Transverse colon (tissue), 4 donors: Measurements from ENCODE around the gene AEBP2. TPM values are rescaled to one million over a fixed set of nuclear protein-coding genes. Genes with fewer than 3 reads are reported as not detected.
"Not testable (repeated sequence)": the region's sequence is repeated elsewhere in the genome, so short reads cannot be mapped to it uniquely, and the experiment has no call there.

Source experiments
- DNase-seq: peaks from one replicate; pipeline ENCODE4 v3.0.0-alpha.2; 2019
- H3K27ac ChIP-seq, 4 donors: fragments of 200-600 bp; sonication (generic); 2 replicates each; pipeline ENCODE4 v1.5.1; 2016 to 2018; ENCODE audit warnings: inconsistent platforms in 4 of 4
- H3K27me3 ChIP-seq: fragments of 200-600 bp; sonication (generic); 2 replicates; pipeline ENCODE4 v1.5.1; 2017; ENCODE audit warnings: inconsistent platforms
- H3K36me3 ChIP-seq, 4 donors: fragments of 200-600 bp; sonication (generic); 2 replicates each; pipeline ENCODE4 v1.5.1; 2017 to 2019; ENCODE audit warnings: inconsistent platforms in 4 of 4
- H3K4me1 ChIP-seq, 4 donors: fragments of 200-600 bp; sonication (generic); 2 replicates each; pipeline ENCODE4 v1.5.1; 2017 to 2020; ENCODE audit warnings: inconsistent platforms in 4 of 4
- H3K4me3 ChIP-seq, 4 donors: fragments of 200-600 bp; sonication (generic); 1 replicate in 1 of 4; 2 replicates in 3 of 4; pipeline versions ENCODE4 v1.5.1 to v1.6.1; 2017 to 2019; ENCODE audit warnings: inconsistent platforms in 4 of 4
- H3K9me3 ChIP-seq, 2 donors: fragments of 200-600 bp; sonication (generic); 2 replicates each; pipeline ENCODE4 v1.5.1; 2017 to 2019; ENCODE audit warnings: inconsistent platforms in 2 of 2
- CTCF ChIP-seq, 5 experiments: fragments of 200-600 bp in 3 of 5; fragments of 450-650 bp in 2 of 5; sonication (generic) in 3 of 5; IDR thresholded peaks; 1 replicate in 2 of 5; 2 replicates in 3 of 5; pipeline ENCODE4 v1.5.1; 2016 to 2017; ENCODE audit warnings: antibody characterized with exemption in 5 of 5, inconsistent platforms in 3 of 5, mild to moderate bottlenecking in 2 of 5, moderate library complexity in 1 of 5
- EP300 ChIP-seq: sonication (generic); formaldehyde crosslinking; IDR thresholded peaks from one replicate; pipeline ENCODE4 v1.6.1; 2017; ENCODE audit warnings: antibody characterized with exemption, low read depth
- POLR2A ChIP-seq: fragments of 450-650 bp; IDR thresholded peaks from one replicate; pipeline ENCODE4 v1.6.1; 2016; ENCODE audit warnings: antibody characterized with exemption, mild to moderate bottlenecking, moderate library complexity
- POLR2AphosphoS5 ChIP-seq, 3 donors: sonication (generic); formaldehyde crosslinking; IDR thresholded peaks; one replicate each; pipeline ENCODE4 v1.6.1; 2016; ENCODE audit warnings: antibody characterized with exemption in 3 of 3
- WGBS, 2 donors: methylation state at CpG; one replicate each; pipeline ENCODE4 v1.1.5; 2018; ENCODE audit warnings: low coverage in 1 of 2; 5-methylcytosine and 5-hydroxymethylcytosine counted together
- in situ Hi-C, 4 donors: fragments of 200-750 bp; cut with MboI; loops; one replicate each; pipeline versions ENCODE4 v1.15.0 to v1.15.1; 2017; ENCODE audit warnings: low sequenced_read_pairs in 3 of 4, low pct_ligation_motif_present in 1 of 4, low pct_unique_long_range_greater_than_20kb in 1 of 4
- intact Hi-C: fragments of 100-400 bp; cut with DNase I; formaldehyde crosslinking; loops from one replicate; pipeline ENCODE4 v1.15.1; 2023; ENCODE audit warnings: low total_unique reads
- total RNA-seq, 4 donors: library from RNA; depleted of rRNA; stranded (reverse); fragments of >200 nt; gene quantifications; one replicate each; pipeline ENCODE4 v1.1.0, GENCODE V29; 2016

The AEBP2 gene
- total RNA-seq, 4 donors from 2014 or later: 12.5 to 37.3 (median 32.2) TPM

GRCh38 chr12:19461999-19462398 is 22.7 kb downstream of the AEBP2 start:
- intact Hi-C loops (no loop called here), in situ Hi-C loops (no loop called here)
- Histone ChIP-seq H3K36me3 (peaks cover 0 to 4% (median 0%) of the 10 kb centered on the region in 4 donors), H3K27ac (no peak overlapping the region), H3K4me3 (no peak overlapping the region), H3K27me3 (no peaks in the 10 kb centered on the region), H3K9me3 (no peaks in the 10 kb centered on the region), H3K4me1 (peaks cover 0 to 13% (median 4%) of the 10 kb centered on the region in 4 donors)
- DNase-seq: no peak
- TF ChIP-seq EP300: no peak
- no peak for TF ChIP-seq POLR2AphosphoS5 (IDR thresholded peaks at IDR 0.05)
- no peak for TF ChIP-seq POLR2A
- no peak for TF ChIP-seq CTCF (IDR thresholded peaks at IDR 0.05)
- WGBS, 2 donors: 18 to 31% methylated on average over 1 of the region's 1 CpG

GRCh38 chr12:19462406-19462805 is 23.1 kb downstream of the AEBP2 start:
- Histone ChIP-seq H3K4me1 (peaks cover 0 to 13% (median 4%) of the 10 kb centered on the region in 4 donors), H3K27me3 (no peaks in the 10 kb centered on the region), H3K27ac (no peak overlapping the region), H3K9me3 (no peaks in the 10 kb centered on the region), H3K4me3 (no peak overlapping the region), H3K36me3 (peaks cover 0 to 4% (median 0%) of the 10 kb centered on the region in 4 donors)
- TF ChIP-seq POLR2A: no peak
- TF ChIP-seq POLR2AphosphoS5 (IDR thresholded peaks at IDR 0.05): no peak
- TF ChIP-seq CTCF (IDR thresholded peaks at IDR 0.05): no peak
- TF ChIP-seq EP300: no peak
- DNase-seq: no peak
- WGBS, 2 donors: 65 to 74% methylated on average over 5 of the region's 5 CpGs
- intact Hi-C loops: no loop called here
- in situ Hi-C loops: no loop called here

GRCh38 chr12:19464192-19464580 is 24.9 kb downstream of the AEBP2 start:
- Histone ChIP-seq H3K9me3 (no peaks in the 10 kb centered on the region), H3K4me3 (no peak overlapping the region), H3K27ac (no peak overlapping the region), H3K36me3 (peaks cover 0 to 4% (median 0%) of the 10 kb centered on the region in 4 donors), H3K4me1 (peaks cover 0 to 13% (median 4%) of the 10 kb centered on the region in 4 donors), H3K27me3 (no peaks in the 10 kb centered on the region)
- no peak for TF ChIP-seq CTCF (IDR thresholded peaks at IDR 0.05)
- TF ChIP-seq POLR2AphosphoS5 (IDR thresholded peaks at IDR 0.05): no peak
- TF ChIP-seq EP300: no peak
- TF ChIP-seq POLR2A: no peak
- intact Hi-C loops (no loop called here), in situ Hi-C loops (no loop called here)
- no peak for DNase-seq

- no peak for TF ChIP-seq EP300
- TF ChIP-seq POLR2AphosphoS5 (IDR thresholded peaks at IDR 0.05): no peak
- WGBS, 2 donors: 92 to 93% methylated on average over 5 to 6 of the region's 6 CpGs
- H3K27me3 ChIP-seq: no peaks in the 10 kb centered on the region
- no peak overlapping the region for H3K4me3 ChIP-seq
- no peak for DNase-seq
- no peak overlapping the region for H3K27ac ChIP-seq
- H3K9me3 ChIP-seq: no peaks in the 10 kb centered on the region
- H3K36me3 ChIP-seq: peaks cover 0 to 4% (median 0%) of the 10 kb centered on the region in 4 donors
- in situ Hi-C loops (no loop called here), intact Hi-C loops (no loop called here)
- H3K4me1 ChIP-seq: peaks cover 0 to 13% (median 4%) of the 10 kb centered on the region in 4 donors
These were observed 26.4 kb downstream of the AEBP2 start for GRCh38 chr12:19465711-19466110.

- Histone ChIP-seq H3K27me3 (no peaks in the 10 kb centered on the region), H3K4me1 (no peaks in the 10 kb centered on the region), H3K36me3 (peaks cover 0 to 28% (median 3%) of the 10 kb centered on the region in 4 donors), H3K9me3 (no peaks in the 10 kb centered on the region), H3K27ac (no peak overlapping the region), H3K4me3 (no peak overlapping the region)
- TF ChIP-seq CTCF (IDR thresholded peaks at IDR 0.05): no peak
- no peak for TF ChIP-seq POLR2A
- TF ChIP-seq POLR2AphosphoS5 (IDR thresholded peaks at IDR 0.05): no peak
- TF ChIP-seq EP300: no peak
- intact Hi-C loops (no loop called here), in situ Hi-C loops (no loop called here)
- DNase-seq: no peak
These were observed 34.9 kb downstream of the AEBP2 start for GRCh38 chr12:19474147-19474546.

GRCh38 chr12:19475884-19476505 is 36.7 kb downstream of the AEBP2 start:
- in situ Hi-C loops, intact Hi-C loops, H3K4me1 ChIP-seq, H3K27me3 ChIP-seq, DNase-seq, H3K4me3 ChIP-seq, H3K27ac ChIP-seq: not testable (repeated sequence)
- Histone ChIP-seq H3K36me3 (peaks cover 0 to 40% (median 3%) of the 10 kb centered on the region in 4 donors), H3K9me3 (peaks cover 10 to 11% of the 10 kb centered on the region in 2 donors)
- 97 to 100% methylated on average over 4 of the region's 4 CpGs for WGBS, 2 donors
